Esophagus squamous epithelium (tissue), 4 donors: ENCODE results near the gene APOBEC3H.

Experiments used
- CTCF ChIP-seq, 6 experiments: fragments of 450-650 bp in 4 of 6; fragments of 200-600 bp in 2 of 6; sonication (generic) in 2 of 6; IDR thresholded peaks; one replicate each; pipeline ENCODE4 v1.5.1; 2016 to 2019; ENCODE audit warnings: antibody characterized with exemption in 6 of 6, mild to moderate bottlenecking in 4 of 6, moderate library complexity in 4 of 6
- POLR2A ChIP-seq, 4 donors: fragments of 450-650 bp; IDR thresholded peaks; one replicate each; pipeline ENCODE4 v1.6.1; 2017; ENCODE audit warnings: antibody characterized with exemption in 4 of 4, mild to moderate bottlenecking in 4 of 4, moderate library complexity in 3 of 4

DNA sequence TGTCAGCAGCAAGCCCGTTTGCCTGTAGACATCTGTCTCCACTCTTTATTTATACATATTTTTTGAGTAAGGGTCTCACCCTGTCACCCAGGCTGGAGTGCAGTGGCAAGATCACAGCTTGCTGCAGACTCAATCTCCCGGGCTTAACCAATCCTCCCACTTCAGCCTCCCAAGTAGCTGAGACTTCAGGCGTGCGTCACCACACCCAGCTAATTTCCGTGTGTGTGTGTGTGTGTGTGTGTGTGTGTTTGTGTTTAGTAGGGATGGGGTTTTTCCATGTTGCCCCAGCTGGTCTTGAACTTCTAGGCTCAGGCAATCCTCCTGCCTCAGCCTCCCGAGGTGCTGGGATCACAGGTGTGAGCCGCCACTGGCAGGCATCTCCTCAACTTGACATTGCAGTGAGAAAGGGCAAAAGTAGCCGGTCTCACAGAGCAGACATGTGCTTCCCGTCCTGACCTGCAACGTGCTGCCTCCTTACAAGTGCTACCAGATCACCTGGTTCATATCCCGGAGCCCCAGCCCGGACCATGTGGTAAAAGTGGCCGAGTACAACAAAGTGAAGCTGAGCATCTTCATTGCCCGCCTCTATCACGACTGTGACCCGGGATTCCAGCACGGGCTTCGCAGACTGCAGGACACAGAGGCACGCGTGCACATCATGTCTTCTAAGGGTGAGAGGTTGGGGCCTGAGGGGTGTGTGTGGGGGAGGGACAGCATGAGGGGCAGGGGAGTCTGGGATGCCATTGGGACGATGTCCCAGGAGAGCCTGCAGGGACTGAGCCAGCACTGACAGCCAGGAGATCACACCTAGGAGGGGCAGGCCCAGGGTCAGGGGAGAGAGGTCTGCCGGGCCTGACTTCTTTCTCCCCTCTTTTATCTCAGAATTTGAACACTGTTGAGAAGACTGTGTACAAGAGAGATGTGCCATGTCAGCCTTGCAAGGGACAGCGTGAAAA lies 5.6 kb upstream of the APOBEC3H start:
- TF ChIP-seq POLR2A (IDR thresholded peaks at IDR 0.05) (no peak), CTCF (IDR thresholded peaks at IDR 0.05) (no peak)
